GM06990 (cell line): ENCODE results near the gene TRHDE.

Source experiments
- DNase-seq: peaks from one replicate; pipeline ENCODE4 v3.0.0-alpha.2; 2011; ENCODE audit not compliant: insufficient read length; ENCODE audit errors: extremely low read depth
- H3K27me3 ChIP-seq: replicated peaks from 2 replicates; pipeline ENCODE4 v1.6.0; 2011; ENCODE audit warnings: low read length; ENCODE audit not compliant: control insufficient read depth, insufficient read depth
- H3K36me3 ChIP-seq: 2 replicates; pipeline ENCODE4 v1.5.1; 2011; ENCODE audit warnings: low read length; ENCODE audit not compliant: control insufficient read depth, insufficient read depth
- H3K4me3 ChIP-seq: replicated peaks from 2 replicates; pipeline ENCODE4 v1.5.1; 2011; ENCODE audit warnings: low read depth, mild to moderate bottlenecking, control low read depth, low read length
- TF ChIP-seq, protein P1 (sequence below): IDR thresholded peaks from 2 replicates; pipeline ENCODE4 v1.5.1; 2011; ENCODE audit warnings: low read length, control low read depth, mild to moderate bottlenecking, inconsistent platforms; ENCODE audit not compliant: insufficient read depth, poor library complexity, severe bottlenecking

Gene TRHDE

DNA sequence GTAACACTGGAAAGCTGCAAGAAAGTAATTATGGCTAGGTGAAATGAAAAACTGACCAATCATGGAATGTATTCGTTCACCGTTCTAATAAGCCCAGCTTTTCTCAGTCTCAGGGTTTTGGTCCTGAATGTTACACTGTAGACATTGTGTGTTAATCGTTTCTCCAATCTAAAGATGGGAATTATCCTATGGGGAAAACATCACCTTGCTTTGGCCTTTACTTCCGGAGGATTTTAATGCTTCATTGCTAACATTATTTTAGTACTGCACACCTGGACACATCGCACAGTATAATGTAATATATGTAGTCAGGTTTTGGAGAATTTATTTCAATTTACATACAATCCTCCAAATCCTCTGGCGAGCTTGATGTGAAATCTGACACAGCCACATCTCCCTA lies 1.2 kb upstream of the TRHDE start:
- Histone ChIP-seq H3K27me3 (no peaks in the 10 kb centered on the region; the same call in 1 of the 2 replicates), H3K4me3 (no peak overlapping the region), H3K36me3 (no peaks in the 10 kb centered on the region)
- DNase-seq = no peak
- TF ChIP-seq, protein P1, sequence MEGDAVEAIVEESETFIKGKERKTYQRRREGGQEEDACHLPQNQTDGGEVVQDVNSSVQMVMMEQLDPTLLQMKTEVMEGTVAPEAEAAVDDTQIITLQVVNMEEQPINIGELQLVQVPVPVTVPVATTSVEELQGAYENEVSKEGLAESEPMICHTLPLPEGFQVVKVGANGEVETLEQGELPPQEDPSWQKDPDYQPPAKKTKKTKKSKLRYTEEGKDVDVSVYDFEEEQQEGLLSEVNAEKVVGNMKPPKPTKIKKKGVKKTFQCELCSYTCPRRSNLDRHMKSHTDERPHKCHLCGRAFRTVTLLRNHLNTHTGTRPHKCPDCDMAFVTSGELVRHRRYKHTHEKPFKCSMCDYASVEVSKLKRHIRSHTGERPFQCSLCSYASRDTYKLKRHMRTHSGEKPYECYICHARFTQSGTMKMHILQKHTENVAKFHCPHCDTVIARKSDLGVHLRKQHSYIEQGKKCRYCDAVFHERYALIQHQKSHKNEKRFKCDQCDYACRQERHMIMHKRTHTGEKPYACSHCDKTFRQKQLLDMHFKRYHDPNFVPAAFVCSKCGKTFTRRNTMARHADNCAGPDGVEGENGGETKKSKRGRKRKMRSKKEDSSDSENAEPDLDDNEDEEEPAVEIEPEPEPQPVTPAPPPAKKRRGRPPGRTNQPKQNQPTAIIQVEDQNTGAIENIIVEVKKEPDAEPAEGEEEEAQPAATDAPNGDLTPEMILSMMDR = no peak

GRCh38 chr12:72271451-72272090 lies 599 bp upstream of the TRHDE start:
- DNase-seq = peak; percentile 1
- Histone ChIP-seq H3K4me3 (no peak overlapping the region), H3K36me3 (no peaks in the 10 kb centered on the region), H3K27me3 (no peaks in the 10 kb centered on the region; the same call in 1 of the 2 replicates)
- TF ChIP-seq, protein P1 = no peak

GRCh38 chr12:72272731-72273498 lies 745 bp downstream of the TRHDE start:
- no peaks in the 10 kb centered on the region; the same call in 1 of the 2 replicates for H3K27me3 ChIP-seq
- DNase-seq = peak; percentile 5
- TF ChIP-seq, protein P1 = no peak
- H3K36me3 ChIP-seq = no peaks in the 10 kb centered on the region
- H3K4me3 ChIP-seq = no peak overlapping the region

DNA sequence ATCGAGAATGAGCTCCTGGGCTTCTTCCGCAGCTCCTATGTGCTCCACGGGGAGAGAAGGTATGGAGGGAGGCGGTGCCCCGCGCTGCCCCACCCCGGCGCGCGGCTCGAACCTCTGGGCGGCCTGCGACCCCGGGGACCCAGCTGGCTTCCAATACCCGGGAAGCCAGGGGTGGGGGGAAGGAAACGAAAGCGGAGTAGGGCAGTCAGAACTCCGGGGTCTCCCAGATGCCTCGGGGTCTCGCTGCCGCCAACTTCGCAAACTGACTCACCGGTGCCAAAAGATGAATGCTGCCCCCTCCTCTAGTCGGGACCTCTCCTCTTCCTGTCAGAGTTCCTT lies 1.3 kb downstream of the TRHDE start:
- TF ChIP-seq, protein P1 = no peak
- H3K36me3 ChIP-seq = no peaks in the 10 kb centered on the region
- no peaks in the 10 kb centered on the region; the same call in 1 of the 2 replicates for H3K27me3 ChIP-seq
- H3K4me3 ChIP-seq = no peak overlapping the region
- DNase-seq = peak; percentile 1

DNA sequence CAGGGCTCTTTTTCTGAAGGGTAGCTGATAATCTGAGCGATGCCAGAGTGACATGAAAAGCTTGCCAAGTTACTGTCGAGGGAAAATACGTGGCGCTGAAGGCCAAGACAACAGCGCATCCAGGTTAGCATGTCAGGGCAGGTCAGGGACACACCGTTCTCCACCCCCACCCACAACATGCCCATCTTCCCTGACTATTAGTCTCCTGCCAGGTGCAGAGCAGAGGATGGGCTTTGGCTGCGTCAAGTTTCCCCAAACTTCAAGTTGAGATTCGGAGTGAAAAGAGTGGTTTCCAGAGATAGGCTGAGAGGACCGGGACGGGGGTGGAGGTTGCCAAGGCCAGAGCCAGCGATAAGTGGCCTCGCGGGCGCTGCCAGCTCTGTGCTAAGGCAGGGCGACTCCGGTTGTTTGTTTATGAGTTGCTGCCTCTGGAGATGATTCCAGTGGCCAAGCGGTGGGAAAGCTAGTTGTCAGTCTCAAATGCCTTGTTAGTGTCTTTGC lies 1.7 kb downstream of the TRHDE start:
- H3K27me3 ChIP-seq = no peaks in the 10 kb centered on the region; the same call in 1 of the 2 replicates
- H3K4me3 ChIP-seq = no peak overlapping the region
- no peak for DNase-seq
- TF ChIP-seq, protein P1 = no peak
- H3K36me3 ChIP-seq = no peaks in the 10 kb centered on the region
